ENCODE data around the gene VEPH1.
"Not testable (repeated sequence)": the region's sequence is repeated elsewhere in the genome, so short reads cannot be mapped to it uniquely, and the experiment has no call there.

Gene VEPH1

GRCh38 chr3:157354722-157355121 lies 148.5 kb downstream of the VEPH1 start:
- Histone ChIP-seq H4K20me1 (ENCODE audit: control insufficient read depth, insufficient read depth, low read depth, low read length) (no peaks in the 10 kb centered on the region), H3K36me3 (ENCODE audit: control insufficient read depth, low read length) (no peaks in the 10 kb centered on the region), H3K9me2 (replicated peaks; ENCODE audit: control insufficient read depth, low read length) (no peaks in the 10 kb centered on the region), H3K4me1 (ENCODE audit: control insufficient read depth, low read length) (no peaks in the 10 kb centered on the region), H3K9me3 (ENCODE audit: control insufficient read depth, insufficient read depth, low read length) (no peaks in the 10 kb centered on the region), H3F3A (ENCODE audit: control insufficient read depth, insufficient read depth) (no peaks in the 10 kb centered on the region), H3K27me3 (ENCODE audit: control insufficient read depth, low read length) (no peaks in the 10 kb centered on the region), H3K4me3 (ENCODE audit: low read length) (no peak overlapping the region), H3K79me2 (ENCODE audit: control insufficient read depth, low read length) (no peaks in the 10 kb centered on the region), H3K27ac (ENCODE audit: low read depth, low read length) (no peak overlapping the region), H3K4me2 (ENCODE audit: low read length) (no peak overlapping the region)
- TF ChIP-seq EZH2phosphoT487 (IDR thresholded peaks at IDR 0.05; ENCODE audit: borderline replicate concordance, low read length) (no peak), CTCF (IDR thresholded peaks at IDR 0.05; ENCODE audit: low read depth, low read length, poor library complexity, severe bottlenecking) (peak; percentile 44)

GRCh38 chr3:157354254-157354653 lies 149.0 kb downstream of the VEPH1 start:
- Histone ChIP-seq H3K9me3 (ENCODE audit: control insufficient read depth, insufficient read depth, low read length) (no peaks in the 10 kb centered on the region), H3F3A (ENCODE audit: control insufficient read depth, insufficient read depth) (no peaks in the 10 kb centered on the region)

GRCh38 chr3:157353652-157354051 lies 149.6 kb downstream of the VEPH1 start:
- Histone ChIP-seq H3K79me2 (ENCODE audit: control insufficient read depth, low read length) (no peaks in the 10 kb centered on the region), H3K27ac (ENCODE audit: low read depth, low read length) (no peak overlapping the region), H3K4me1 (ENCODE audit: control insufficient read depth, low read length) (no peaks in the 10 kb centered on the region), H3K4me2 (ENCODE audit: low read length) (no peak overlapping the region), H3K4me3 (ENCODE audit: low read length) (no peak overlapping the region), H3K27me3 (ENCODE audit: control insufficient read depth, low read length) (no peaks in the 10 kb centered on the region), H3K9me2 (replicated peaks; ENCODE audit: control insufficient read depth, low read length) (no peaks in the 10 kb centered on the region), H4K20me1 (ENCODE audit: control insufficient read depth, insufficient read depth, low read depth, low read length) (no peaks in the 10 kb centered on the region), H3F3A (ENCODE audit: control insufficient read depth, insufficient read depth) (no peaks in the 10 kb centered on the region), H3K36me3 (ENCODE audit: control insufficient read depth, low read length) (no peaks in the 10 kb centered on the region), H3K9me3 (ENCODE audit: control insufficient read depth, insufficient read depth, low read length) (no peaks in the 10 kb centered on the region)
- TF ChIP-seq CTCF (IDR thresholded peaks at IDR 0.05; ENCODE audit: low read depth, low read length, poor library complexity, severe bottlenecking) = no peak
- no peak for TF ChIP-seq EZH2phosphoT487 (IDR thresholded peaks at IDR 0.05; ENCODE audit: borderline replicate concordance, low read length)

More at GRCh38 chr3:157354254-157354653, 149.0 kb downstream of the VEPH1 start:
- no peak for TF ChIP-seq EZH2phosphoT487 (IDR thresholded peaks at IDR 0.05; ENCODE audit: borderline replicate concordance, low read length)
- H3K36me3 ChIP-seq (ENCODE audit: control insufficient read depth, low read length) = no peaks in the 10 kb centered on the region
- no peak overlapping the region for H3K4me2 ChIP-seq (ENCODE audit: low read length)
- no peaks in the 10 kb centered on the region for H3K79me2 ChIP-seq (ENCODE audit: control insufficient read depth, low read length)
- no peak overlapping the region for H3K4me3 ChIP-seq (ENCODE audit: low read length)
- no peak overlapping the region for H3K27ac ChIP-seq (ENCODE audit: low read depth, low read length)
- no peaks in the 10 kb centered on the region for H3K9me2 ChIP-seq (replicated peaks; ENCODE audit: control insufficient read depth, low read length)
- H3K4me1 ChIP-seq (ENCODE audit: control insufficient read depth, low read length) = no peaks in the 10 kb centered on the region
- H4K20me1 ChIP-seq (ENCODE audit: control insufficient read depth, insufficient read depth, low read depth, low read length) = no peaks in the 10 kb centered on the region
- no peaks in the 10 kb centered on the region for H3K27me3 ChIP-seq (ENCODE audit: control insufficient read depth, low read length)

GRCh38 chr3:157351981-157352380 lies 151.2 kb downstream of the VEPH1 start:
- Histone ChIP-seq H3K9me3 (ENCODE audit: control insufficient read depth, insufficient read depth, low read length) (no peaks in the 10 kb centered on the region), H3K4me3 (ENCODE audit: low read length) (no peak overlapping the region), H3K27me3 (ENCODE audit: control insufficient read depth, low read length) (no peaks in the 10 kb centered on the region), H3K36me3 (ENCODE audit: control insufficient read depth, low read length) (no peaks in the 10 kb centered on the region), H3K4me2 (ENCODE audit: low read length) (no peak overlapping the region), H3K27ac (ENCODE audit: low read depth, low read length) (no peak overlapping the region), H4K20me1 (ENCODE audit: control insufficient read depth, insufficient read depth, low read depth, low read length) (no peaks in the 10 kb centered on the region), H3K79me2 (ENCODE audit: control insufficient read depth, low read length) (no peaks in the 10 kb centered on the region), H3K4me1 (ENCODE audit: control insufficient read depth, low read length) (no peaks in the 10 kb centered on the region), H3K9me2 (replicated peaks; ENCODE audit: control insufficient read depth, low read length) (no peaks in the 10 kb centered on the region), H3F3A (ENCODE audit: control insufficient read depth, insufficient read depth) (no peaks in the 10 kb centered on the region)
- no peak for TF ChIP-seq EZH2phosphoT487 (IDR thresholded peaks at IDR 0.05; ENCODE audit: borderline replicate concordance, low read length)
- no peak for TF ChIP-seq CTCF (IDR thresholded peaks at IDR 0.05; ENCODE audit: low read depth, low read length, poor library complexity, severe bottlenecking)

- not testable (repeated sequence) for H3F3A ChIP-seq (ENCODE audit: control insufficient read depth, insufficient read depth); H3K9me3 ChIP-seq (ENCODE audit: control insufficient read depth, insufficient read depth, low read length); H3K9me2 ChIP-seq (replicated peaks; ENCODE audit: control insufficient read depth, low read length); H3K27me3 ChIP-seq (ENCODE audit: control insufficient read depth, low read length); H4K20me1 ChIP-seq (ENCODE audit: control insufficient read depth, insufficient read depth, low read depth, low read length); H3K36me3 ChIP-seq (ENCODE audit: control insufficient read depth, low read length); H3K4me3 ChIP-seq (ENCODE audit: low read length); H3K4me1 ChIP-seq (ENCODE audit: control insufficient read depth, low read length); H3K4me2 ChIP-seq (ENCODE audit: low read length); H3K27ac ChIP-seq (ENCODE audit: low read depth, low read length); H3K79me2 ChIP-seq (ENCODE audit: control insufficient read depth, low read length)
Observed at GRCh38 chr3:157350651-157351050, 152.6 kb downstream of the VEPH1 start.

All from DOHH2 (cell line).